Measurements from ENCODE around the gene KDM2B. TPM values are rescaled to one million over a fixed set of nuclear protein-coding genes. Genes with fewer than 3 reads are reported as not detected.

Gene KDM2B
- total and polyA plus RNA-seq, 2 experiments from 2014 or later = 13.6 to 22.7 TPM

GRCh38 chr12:121453629-121454028 lies 127.2 kb downstream of the KDM2B start:
- Histone ChIP-seq H4K20me1 (ENCODE audit: insufficient read depth, poor library complexity, severe bottlenecking) (no peaks in the 10 kb centered on the region), H3K36me3 (replicated peaks; ENCODE audit: insufficient read depth, low read depth) (no peaks in the 10 kb centered on the region), H3K27me3 (no peaks in the 10 kb centered on the region), H3K9me2 (replicated peaks; ENCODE audit: insufficient read depth) (no peaks in the 10 kb centered on the region), H3K79me2 (peaks cover 34% of the 10 kb centered on the region), H3K4me3 (no peak overlapping the region), H3K27ac (no peak overlapping the region), H2AFZ (no peak overlapping the region), H3K9me3 (ENCODE audit: low read depth) (no peaks in the 10 kb centered on the region), H3K4me2 (no peak overlapping the region), H3K4me1 (ENCODE audit: insufficient read depth) (peaks cover 6% of the 10 kb centered on the region)
- WGBS (ENCODE audit: low lambda C conversion rate, missing lambda C conversion rate) = 95% methylated on average over 17 of the region's 18 CpGs
- DNase-seq (ENCODE audit: low spot score) = no peak
- TF ChIP-seq CTCF (IDR thresholded peaks at IDR 0.05; ENCODE audit: poor library complexity) = no peak
- no peak for TF ChIP-seq EZH2 (IDR thresholded peaks at IDR 0.05; ENCODE audit: borderline replicate concordance)

GRCh38 chr12:121452985-121453360 lies 127.8 kb downstream of the KDM2B start:
- H3K4me3 ChIP-seq = no peak overlapping the region
- H3K9me2 ChIP-seq (replicated peaks; ENCODE audit: insufficient read depth) = no peaks in the 10 kb centered on the region
- TF ChIP-seq EZH2 (IDR thresholded peaks at IDR 0.05; ENCODE audit: borderline replicate concordance) (no peak), CTCF (IDR thresholded peaks at IDR 0.05; ENCODE audit: poor library complexity) (no peak), EZH2phosphoT487 (IDR thresholded peaks at IDR 0.05; ENCODE audit: low read depth, severe bottlenecking, unreplicated experiment) (no peak)
- peaks cover 6% of the 10 kb centered on the region for H3K4me1 ChIP-seq (ENCODE audit: insufficient read depth)
- no peaks in the 10 kb centered on the region for H3K27me3 ChIP-seq
- H3K36me3 ChIP-seq (replicated peaks; ENCODE audit: insufficient read depth, low read depth) = no peaks in the 10 kb centered on the region
- DNase-seq (ENCODE audit: low spot score) = no peak
- H3K27ac ChIP-seq = no peak overlapping the region
- peaks cover 27% of the 10 kb centered on the region for H3K79me2 ChIP-seq
- H4K20me1 ChIP-seq (ENCODE audit: insufficient read depth, poor library complexity, severe bottlenecking) = no peaks in the 10 kb centered on the region
- H3K4me2 ChIP-seq = no peak overlapping the region
- no peaks in the 10 kb centered on the region for H3K9me3 ChIP-seq (ENCODE audit: low read depth)
- H2AFZ ChIP-seq = no peak overlapping the region
- over 99% methylated on average over 23 of the region's 39 CpGs for WGBS (ENCODE audit: low lambda C conversion rate, missing lambda C conversion rate)

- no peak for TF ChIP-seq CTCF (IDR thresholded peaks at IDR 0.05; ENCODE audit: poor library complexity)
- TF ChIP-seq EZH2 (IDR thresholded peaks at IDR 0.05; ENCODE audit: borderline replicate concordance) = no peak
- no peak for TF ChIP-seq EZH2phosphoT487 (IDR thresholded peaks at IDR 0.05; ENCODE audit: low read depth, severe bottlenecking, unreplicated experiment)
- no peaks in the 10 kb centered on the region for H3K27me3 ChIP-seq
- WGBS (ENCODE audit: low lambda C conversion rate, missing lambda C conversion rate) = 82% methylated on average over 27 of the region's 35 CpGs
- peak; percentile 33 for DNase-seq (ENCODE audit: low spot score)
- no peaks in the 10 kb centered on the region for H3K9me2 ChIP-seq (replicated peaks; ENCODE audit: insufficient read depth)
- H3K4me1 ChIP-seq (ENCODE audit: insufficient read depth) = peaks cover 6% of the 10 kb centered on the region
- H4K20me1 ChIP-seq (ENCODE audit: insufficient read depth, poor library complexity, severe bottlenecking) = no peaks in the 10 kb centered on the region
- peak overlapping the region; percentile 40 for H3K27ac ChIP-seq
- H3K9me3 ChIP-seq (ENCODE audit: low read depth) = no peaks in the 10 kb centered on the region
- no peak overlapping the region for H3K4me3 ChIP-seq
- H3K4me2 ChIP-seq = peak overlapping the region; percentile 37
- peaks cover 23% of the 10 kb centered on the region for H3K79me2 ChIP-seq
- no peak overlapping the region for H2AFZ ChIP-seq
- no peaks in the 10 kb centered on the region for H3K36me3 ChIP-seq (replicated peaks; ENCODE audit: insufficient read depth, low read depth)
Measured at GRCh38 chr12:121452340-121452984, 128.4 kb downstream of the KDM2B start.
